ENCODE data around the gene SERPINB8.

The SERPINB8 gene

GRCh38 chr18:63965716-63966330 lies 4.1 kb upstream of the SERPINB8 start:
- no peak for DNase-seq

DNA sequence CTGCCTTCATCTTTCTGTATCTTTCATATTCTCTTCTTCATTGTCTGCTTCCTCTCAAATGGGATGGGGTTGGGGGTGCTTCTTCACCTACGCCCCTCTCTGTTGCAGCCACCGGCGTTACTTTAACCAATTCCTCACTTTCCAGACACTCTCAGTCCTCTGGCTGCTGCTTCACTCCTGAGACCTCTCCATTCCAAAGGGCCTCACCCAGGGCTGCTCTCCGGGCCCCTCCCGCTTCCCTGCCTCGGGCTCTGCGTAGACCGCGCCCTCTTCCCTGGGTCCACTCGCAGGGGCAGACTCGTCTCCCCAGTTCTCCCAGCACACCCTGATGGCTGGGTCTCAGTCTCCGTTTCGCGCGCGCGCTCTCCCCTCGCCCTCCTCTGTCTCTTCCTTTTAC lies 926 bp downstream of the SERPINB8 start:
- DNase-seq: peak; percentile 55

GRCh38 chr18:63971320-63972001 lies 1.6 kb downstream of the SERPINB8 start:
- DNase-seq: no peak

- no peak for DNase-seq
Measured at GRCh38 chr18:63972002-63972376, 2.1 kb downstream of the SERPINB8 start.

GRCh38 chr18:63974991-63975390 lies 5.1 kb downstream of the SERPINB8 start:
- DNase-seq: no peak

- DNase-seq: no peak
Measured at GRCh38 chr18:63975628-63976027, 5.7 kb downstream of the SERPINB8 start.

GRCh38 chr18:63977040-63977439 lies 7.2 kb downstream of the SERPINB8 start:
- DNase-seq: no peak

- peak; percentile 24 for DNase-seq
Measured at GRCh38 chr18:63979409-63979920, 9.6 kb downstream of the SERPINB8 start.

- DNase-seq: no peak
Measured at GRCh38 chr18:63980027-63980426, 10.1 kb downstream of the SERPINB8 start.

GRCh38 chr18:63980896-63981460 lies 11.1 kb downstream of the SERPINB8 start:
- DNase-seq: no peak

GRCh38 chr18:63981719-63982118 lies 11.8 kb downstream of the SERPINB8 start:
- no peak for DNase-seq

- DNase-seq: no peak
Measured at GRCh38 chr18:63982361-63982760, 12.5 kb downstream of the SERPINB8 start.

DNA sequence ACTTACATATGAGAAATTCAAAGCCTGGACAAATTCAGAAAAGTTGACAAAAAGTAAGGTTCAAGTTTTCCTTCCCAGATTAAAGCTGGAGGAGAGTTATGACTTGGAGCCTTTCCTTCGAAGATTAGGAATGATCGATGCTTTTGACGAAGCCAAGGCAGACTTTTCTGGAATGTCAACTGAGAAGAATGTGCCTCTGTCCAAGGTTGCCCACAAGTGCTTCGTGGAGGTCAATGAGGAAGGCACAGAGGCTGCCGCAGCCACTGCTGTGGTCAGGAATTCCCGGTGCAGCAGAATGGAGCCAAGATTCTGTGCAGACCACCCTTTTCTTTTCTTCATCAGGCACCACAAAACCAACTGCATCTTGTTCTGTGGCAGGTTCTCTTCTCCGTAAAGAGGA lies 17.0 kb downstream of the SERPINB8 start:
- DNase-seq: no peak

DNA sequence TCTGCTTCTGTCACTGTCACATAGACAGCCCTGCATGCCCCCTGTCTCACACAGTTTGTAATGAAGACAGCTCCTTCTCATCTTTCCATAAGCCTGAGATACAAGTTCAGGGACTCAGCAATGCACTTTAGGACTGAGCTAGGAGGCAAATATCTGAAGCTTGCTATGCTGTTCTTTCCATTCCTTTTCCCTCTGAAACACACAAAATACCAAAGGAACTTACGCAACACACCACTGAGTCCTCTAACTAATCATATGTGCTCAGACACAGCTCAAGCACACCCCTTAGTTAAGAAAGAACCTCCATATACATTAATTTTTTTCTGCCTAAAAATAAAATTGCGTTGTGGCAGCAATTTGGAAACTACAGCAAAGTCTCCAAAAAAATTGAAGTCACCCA lies 17.9 kb downstream of the SERPINB8 start:
- DNase-seq: no peak

GRCh38 chr18:63992751-63993150 lies 22.9 kb downstream of the SERPINB8 start:
- DNase-seq: no peak

- no peak for DNase-seq
Measured at GRCh38 chr18:63994783-63995399, 25.0 kb downstream of the SERPINB8 start.

- DNase-seq: no peak
Measured at GRCh38 chr18:63997041-63997440, 27.2 kb downstream of the SERPINB8 start.

- no peak for DNase-seq
Measured at GRCh38 chr18:63997606-63998005, 27.7 kb downstream of the SERPINB8 start.

GRCh38 chr18:63999871-64000270 lies 30.0 kb downstream of the SERPINB8 start:
- peak; percentile 78 for DNase-seq

GRCh38 chr18:64002581-64002980 lies 32.7 kb downstream of the SERPINB8 start:
- DNase-seq: no peak

DNA sequence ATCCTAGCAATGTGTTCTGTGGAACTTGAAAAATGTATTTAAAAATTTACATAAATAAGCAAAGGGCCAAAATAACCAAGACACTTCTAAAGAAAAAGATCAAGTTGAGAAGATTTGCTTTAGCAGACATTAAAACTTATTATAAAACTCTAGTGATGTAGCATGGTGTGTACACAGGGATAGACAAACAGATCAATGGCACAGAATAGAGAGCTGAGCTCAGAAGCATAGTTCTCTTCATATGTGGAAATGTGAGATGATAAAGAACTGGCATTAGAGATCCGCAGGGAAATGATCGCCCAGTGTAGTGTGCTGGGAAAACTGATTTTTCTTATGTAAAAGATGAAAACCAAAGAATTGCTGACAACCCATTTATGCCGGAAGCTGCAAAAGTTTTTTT lies 39.4 kb downstream of the SERPINB8 start:
- no peak for DNase-seq

- DNase-seq: no peak
Measured at GRCh38 chr18:64011513-64011912, 41.6 kb downstream of the SERPINB8 start.

GRCh38 chr18:64017870-64018269 lies 48.0 kb downstream of the SERPINB8 start:
- peak; percentile 8 for DNase-seq

Measured in NCI-H774 (cell line).